Liver (tissue), 9 donors: ENCODE data around the gene DLST. TPM values are rescaled to one million over a fixed set of nuclear protein-coding genes. Genes with fewer than 3 reads are reported as not detected.

ENCODE experiments used
- DNase-seq: peaks from one replicate; pipeline ENCODE4 v3.0.0-alpha.2; 2017; ENCODE audit warnings: low spot score
- H3K27ac ChIP-seq, 2 donors: one replicate each; pipeline ENCODE4 v1.7.0; 2013; ENCODE audit warnings: inconsistent platforms in 2 of 2, low read length in 2 of 2, control low read depth in 1 of 2, low read depth in 1 of 2, mild to moderate bottlenecking in 1 of 2
- H3K27me3 ChIP-seq, 4 donors: one replicate each; pipeline versions ENCODE4 v1.6.1 to v1.7.0; 2013; ENCODE audit warnings: low read length in 3 of 4, inconsistent platforms in 1 of 4, mild to moderate bottlenecking in 1 of 4, moderate library complexity in 1 of 4; ENCODE audit not compliant: control insufficient read depth in 4 of 4, insufficient read depth in 4 of 4
- H3K36me3 ChIP-seq, 4 donors: one replicate each; pipeline versions ENCODE4 v1.6.1 to v1.7.0; 2013; ENCODE audit warnings: low read length in 3 of 4, mild to moderate bottlenecking in 3 of 4, low read depth in 1 of 4, moderate library complexity in 1 of 4; ENCODE audit not compliant: control insufficient read depth in 4 of 4, insufficient read depth in 3 of 4
- H3K4me1 ChIP-seq, 4 donors: one replicate each; pipeline versions ENCODE4 v1.6.1 to v1.7.0; 2013; ENCODE audit warnings: low read length in 3 of 4, mild to moderate bottlenecking in 3 of 4, moderate library complexity in 1 of 4; ENCODE audit not compliant: control insufficient read depth in 4 of 4, insufficient read depth in 4 of 4
- H3K4me3 ChIP-seq, 3 donors: one replicate each; pipeline versions ENCODE4 v1.6.1 to v1.7.0; 2013; ENCODE audit warnings: low read length in 3 of 3, control low read depth in 1 of 3, low read depth in 1 of 3, mild to moderate bottlenecking in 1 of 3
- H3K9ac ChIP-seq, 2 donors: one replicate each; pipeline ENCODE4 v1.7.0; 2013; ENCODE audit warnings: low read length in 2 of 2, mild to moderate bottlenecking in 2 of 2, moderate library complexity in 2 of 2, control low read depth in 1 of 2, low read depth in 1 of 2
- H3K9me3 ChIP-seq, 4 donors: one replicate each; pipeline versions ENCODE4 v1.6.1 to v1.7.0; 2013; ENCODE audit warnings: low read length in 3 of 4; ENCODE audit not compliant: control insufficient read depth in 4 of 4
- EGR1 ChIP-seq, 2 donors: IDR thresholded peaks; 2 replicates each; pipeline ENCODE4 v1.6.1; 2016 to 2018; ENCODE audit warnings: antibody characterized with exemption in 2 of 2, low read depth in 2 of 2
- FOXA1 ChIP-seq: IDR thresholded peaks from 2 replicates; pipeline ENCODE4 v1.6.1; 2016; ENCODE audit warnings: antibody characterized with exemption
- FOXA2 ChIP-seq: IDR thresholded peaks from 2 replicates; pipeline ENCODE4 v1.6.1; 2016; ENCODE audit warnings: antibody characterized with exemption
- GABPA ChIP-seq, 2 donors: IDR thresholded peaks in 1 of 2; conservative IDR thresholded peaks in 1 of 2; 2 replicates each; pipeline ENCODE4 v1.6.1; 2016; ENCODE audit warnings: antibody characterized with exemption in 2 of 2, mild to moderate bottlenecking in 1 of 2, moderate library complexity in 1 of 2
- HNF4A ChIP-seq, 2 donors: conservative IDR thresholded peaks; 2 replicates each; pipeline ENCODE4 v1.6.1; 2016; ENCODE audit warnings: antibody characterized with exemption in 2 of 2, mild to moderate bottlenecking in 2 of 2
- HNF4G ChIP-seq: IDR thresholded peaks from 2 replicates; pipeline ENCODE4 v1.6.1; 2016; ENCODE audit warnings: antibody characterized with exemption
- JUND ChIP-seq, 2 donors: IDR thresholded peaks; 2 replicates each; pipeline ENCODE4 v1.6.1; 2016; ENCODE audit warnings: antibody characterized with exemption in 2 of 2
- NR2F2 ChIP-seq: IDR thresholded peaks from 2 replicates; pipeline ENCODE4 v1.6.1; 2016; ENCODE audit warnings: antibody characterized with exemption
- RAD21 ChIP-seq, 2 donors: IDR thresholded peaks; 2 replicates each; pipeline ENCODE4 v1.6.1; 2016; ENCODE audit warnings: antibody characterized with exemption in 2 of 2, mild to moderate bottlenecking in 2 of 2
- RXRA ChIP-seq, 2 donors: IDR thresholded peaks; 2 replicates each; pipeline ENCODE4 v1.6.1; 2017 to 2018; ENCODE audit warnings: antibody characterized with exemption in 2 of 2, mild to moderate bottlenecking in 1 of 2
- TAF1 ChIP-seq: conservative IDR thresholded peaks from 2 replicates; pipeline ENCODE4 v1.6.1; 2016; ENCODE audit warnings: antibody characterized with exemption, mild to moderate bottlenecking
- YY1 ChIP-seq: IDR thresholded peaks from 2 replicates; pipeline ENCODE4 v1.6.1; 2016; ENCODE audit warnings: antibody characterized with exemption, mild to moderate bottlenecking
- WGBS: extraction: QIAGEN DNeasy Blood & Tissue Kit; methylation state at CpG from one replicate; pipeline ENCODE4 v1.1.7; 2013; 5-methylcytosine and 5-hydroxymethylcytosine counted together
- polyA plus RNA-seq, 2 donors: library from polyadenylated mRNA; stranded (reverse) in 1 of 2; unstranded in 1 of 2; fragments of 200-250 nt in 1 of 2; fragments of >200 nt in 1 of 2; fragmentation: Nextera tagmentation in 1 of 2; extraction: Ambion mirVana in 1 of 2; gene quantifications; one replicate each; pipeline versions ENCODE4 v1.2.1 to v1.2.3, GENCODE V29; 2013 to 2015
- total RNA-seq, 2 donors: library from RNA; depleted of rRNA; stranded (reverse); fragments of >200 nt; gene quantifications; one replicate each; pipeline ENCODE4 v1.2.3, GENCODE V29; 2014
- TF ChIP-seq, protein P1 (sequence below): IDR thresholded peaks from 2 replicates; pipeline ENCODE4 v1.6.1; 2016; ENCODE audit warnings: antibody characterized with exemption, mild to moderate bottlenecking
- donor health status: healthy.
- donor health status: healthy.
- donor health status: healthy.
- donor health status: healthy.
- donor health status: healthy.

DLST gene
- total and polyA plus RNA-seq, 4 donors = 10.7 to 69.3 (median 49.5) TPM

DNA sequence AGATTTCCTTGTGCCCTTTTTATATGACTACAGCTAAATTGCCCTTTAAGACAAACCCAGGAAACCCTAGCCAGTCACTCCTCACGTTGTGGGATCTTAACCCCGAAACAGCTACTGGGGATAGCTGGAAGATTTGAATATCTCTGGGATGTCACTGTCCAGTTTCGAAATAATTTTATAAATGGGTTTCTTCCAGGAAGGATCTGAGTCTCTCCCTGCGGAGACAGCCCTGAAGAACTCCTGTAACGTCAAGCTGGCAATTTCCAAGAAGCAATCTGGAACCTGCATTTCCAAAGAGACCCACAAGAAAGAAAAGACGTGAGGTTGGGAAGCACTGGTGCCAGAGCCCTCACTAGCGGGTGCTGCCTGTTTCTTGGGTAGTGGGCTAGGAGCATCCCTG lies 26.7 kb upstream of the DLST start:
- Histone ChIP-seq H3K9ac (no peak overlapping the region), H3K4me3 (no peak overlapping the region), H3K27me3 (no peaks in the 10 kb centered on the region), H3K4me1 (peaks cover 0 to 15% (median 3%) of the 10 kb centered on the region in 4 donors), H3K27ac (peak overlapping the region in 1 of 2 donors; percentile 32), H3K36me3 (no peaks in the 10 kb centered on the region), H3K9me3 (no peaks in the 10 kb centered on the region)
- 74% methylated on average over 7 of the region's 7 CpGs for WGBS
- no peak for DNase-seq
- TF ChIP-seq RAD21 (IDR thresholded peaks at IDR 0.05) (no peak), HNF4A (conservative IDR thresholded peaks at IDR 0.05) (no peak)

DNA sequence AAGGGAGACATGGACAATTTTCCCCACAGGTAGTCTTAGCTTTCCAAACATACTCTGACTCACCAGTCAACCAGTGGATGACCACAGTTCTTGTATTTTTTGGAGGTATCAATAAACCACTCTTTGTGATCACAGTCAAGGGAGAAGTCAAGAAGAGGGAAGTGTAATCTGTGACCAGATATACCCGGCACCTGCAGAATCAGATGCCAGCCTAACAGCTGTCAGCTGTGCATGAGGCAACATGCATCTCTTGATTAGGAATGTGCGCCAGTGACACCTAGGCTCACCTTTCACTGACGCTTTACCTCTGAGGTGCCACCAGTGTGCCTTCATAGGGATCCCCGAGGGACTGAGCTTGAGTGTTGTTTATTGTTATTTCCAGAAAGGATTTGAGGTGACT lies 25.8 kb upstream of the DLST start:
- no peak overlapping the region for H3K27ac ChIP-seq
- peaks cover 0 to 15% (median 3%) of the 10 kb centered on the region in 4 donors for H3K4me1 ChIP-seq
- WGBS = 79% methylated on average over 4 of the region's 4 CpGs
- H3K27me3 ChIP-seq = no peaks in the 10 kb centered on the region
- no peak for DNase-seq
- H3K36me3 ChIP-seq = no peaks in the 10 kb centered on the region
- H3K4me3 ChIP-seq = no peak overlapping the region
- TF ChIP-seq HNF4A (conservative IDR thresholded peaks at IDR 0.05) (no peak), FOXA2 (no peak), EGR1 (IDR thresholded peaks at IDR 0.05; ENCODE audit: low read depth in 2 of 2) (no peak), RXRA (IDR thresholded peaks at IDR 0.05) (no peak), FOXA1 (no peak), JUND (IDR thresholded peaks at IDR 0.05) (no peak), HNF4G (no peak), GABPA (IDR thresholded peaks at IDR 0.05 in 1 of 2, conservative IDR thresholded peaks at IDR 0.05 in 1 of 2) (no peak), NR2F2 (no peak), YY1 (no peak), TAF1 (no peak), RAD21 (IDR thresholded peaks at IDR 0.05) (no peak)
- TF ChIP-seq, protein P1, sequence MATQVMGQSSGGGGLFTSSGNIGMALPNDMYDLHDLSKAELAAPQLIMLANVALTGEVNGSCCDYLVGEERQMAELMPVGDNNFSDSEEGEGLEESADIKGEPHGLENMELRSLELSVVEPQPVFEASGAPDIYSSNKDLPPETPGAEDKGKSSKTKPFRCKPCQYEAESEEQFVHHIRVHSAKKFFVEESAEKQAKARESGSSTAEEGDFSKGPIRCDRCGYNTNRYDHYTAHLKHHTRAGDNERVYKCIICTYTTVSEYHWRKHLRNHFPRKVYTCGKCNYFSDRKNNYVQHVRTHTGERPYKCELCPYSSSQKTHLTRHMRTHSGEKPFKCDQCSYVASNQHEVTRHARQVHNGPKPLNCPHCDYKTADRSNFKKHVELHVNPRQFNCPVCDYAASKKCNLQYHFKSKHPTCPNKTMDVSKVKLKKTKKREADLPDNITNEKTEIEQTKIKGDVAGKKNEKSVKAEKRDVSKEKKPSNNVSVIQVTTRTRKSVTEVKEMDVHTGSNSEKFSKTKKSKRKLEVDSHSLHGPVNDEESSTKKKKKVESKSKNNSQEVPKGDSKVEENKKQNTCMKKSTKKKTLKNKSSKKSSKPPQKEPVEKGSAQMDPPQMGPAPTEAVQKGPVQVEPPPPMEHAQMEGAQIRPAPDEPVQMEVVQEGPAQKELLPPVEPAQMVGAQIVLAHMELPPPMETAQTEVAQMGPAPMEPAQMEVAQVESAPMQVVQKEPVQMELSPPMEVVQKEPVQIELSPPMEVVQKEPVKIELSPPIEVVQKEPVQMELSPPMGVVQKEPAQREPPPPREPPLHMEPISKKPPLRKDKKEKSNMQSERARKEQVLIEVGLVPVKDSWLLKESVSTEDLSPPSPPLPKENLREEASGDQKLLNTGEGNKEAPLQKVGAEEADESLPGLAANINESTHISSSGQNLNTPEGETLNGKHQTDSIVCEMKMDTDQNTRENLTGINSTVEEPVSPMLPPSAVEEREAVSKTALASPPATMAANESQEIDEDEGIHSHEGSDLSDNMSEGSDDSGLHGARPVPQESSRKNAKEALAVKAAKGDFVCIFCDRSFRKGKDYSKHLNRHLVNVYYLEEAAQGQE = no peak
- H3K9me3 ChIP-seq = no peaks in the 10 kb centered on the region
- no peak overlapping the region for H3K9ac ChIP-seq

DNA sequence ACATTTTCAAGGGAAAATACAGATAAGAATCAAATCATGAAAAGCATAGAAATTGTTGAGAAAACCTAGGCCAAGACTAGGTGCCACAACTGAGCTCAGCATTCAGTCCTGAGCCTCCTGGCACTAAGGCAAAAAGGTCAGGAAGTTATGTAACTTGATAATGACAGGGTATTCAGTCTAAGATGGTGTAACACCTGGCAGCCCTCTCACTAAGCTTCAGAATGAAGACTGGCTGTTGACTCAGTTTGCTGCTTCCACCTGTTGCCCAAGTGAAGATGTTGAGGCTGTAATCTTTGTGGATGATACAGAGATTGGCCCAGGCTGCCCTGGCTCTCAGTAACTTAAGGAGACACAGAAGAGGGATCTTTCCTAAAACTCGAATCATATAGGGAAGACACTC lies 25.4 kb upstream of the DLST start:
- WGBS = 89% methylated on average over 1 of the region's 1 CpG
- no peaks in the 10 kb centered on the region for H3K27me3 ChIP-seq
- no peak overlapping the region for H3K4me3 ChIP-seq
- TF ChIP-seq HNF4A (conservative IDR thresholded peaks at IDR 0.05) (peak in 1 of 2 donors; percentile 7), FOXA2 (no peak), HNF4G (no peak)
- H3K27ac ChIP-seq = no peak overlapping the region
- H3K9ac ChIP-seq = no peak overlapping the region
- no peaks in the 10 kb centered on the region for H3K36me3 ChIP-seq
- no peak for DNase-seq
- H3K9me3 ChIP-seq = no peaks in the 10 kb centered on the region
- peaks cover 0 to 15% (median 3%) of the 10 kb centered on the region in 4 donors for H3K4me1 ChIP-seq
